HG03045 (cell line): Measurements from ENCODE around the gene TES.
"Not testable (repeated sequence)": the region's sequence is repeated elsewhere in the genome, so short reads cannot be mapped to it uniquely, and the experiment has no call there.

Experiments
- ATAC-seq: cut with Tn5 transposase; IDR thresholded peaks from one replicate; pipeline ENCODE4 v1.9.1; 2021; ENCODE audit warnings: mild to moderate bottlenecking, moderate library complexity; ENCODE audit not compliant: unreplicated experiment

The TES gene

GRCh38 chr7:116210345-116211005 is at the start of gene TES:
TSS of gene TES (plus strand) at chr7:116210539. CDS start at chr7:116210708, 169 bp downstream.
- ATAC-seq = peak; percentile 93

GRCh38 chr7:116161728-116162127 is 48.6 kb upstream of the TES start:
- ATAC-seq = no peak

- no peak for ATAC-seq
These were observed 48.1 kb upstream of the TES start for GRCh38 chr7:116162254-116162653.

GRCh38 chr7:116162992-116163391 is 47.3 kb upstream of the TES start:
- ATAC-seq = no peak

DNA sequence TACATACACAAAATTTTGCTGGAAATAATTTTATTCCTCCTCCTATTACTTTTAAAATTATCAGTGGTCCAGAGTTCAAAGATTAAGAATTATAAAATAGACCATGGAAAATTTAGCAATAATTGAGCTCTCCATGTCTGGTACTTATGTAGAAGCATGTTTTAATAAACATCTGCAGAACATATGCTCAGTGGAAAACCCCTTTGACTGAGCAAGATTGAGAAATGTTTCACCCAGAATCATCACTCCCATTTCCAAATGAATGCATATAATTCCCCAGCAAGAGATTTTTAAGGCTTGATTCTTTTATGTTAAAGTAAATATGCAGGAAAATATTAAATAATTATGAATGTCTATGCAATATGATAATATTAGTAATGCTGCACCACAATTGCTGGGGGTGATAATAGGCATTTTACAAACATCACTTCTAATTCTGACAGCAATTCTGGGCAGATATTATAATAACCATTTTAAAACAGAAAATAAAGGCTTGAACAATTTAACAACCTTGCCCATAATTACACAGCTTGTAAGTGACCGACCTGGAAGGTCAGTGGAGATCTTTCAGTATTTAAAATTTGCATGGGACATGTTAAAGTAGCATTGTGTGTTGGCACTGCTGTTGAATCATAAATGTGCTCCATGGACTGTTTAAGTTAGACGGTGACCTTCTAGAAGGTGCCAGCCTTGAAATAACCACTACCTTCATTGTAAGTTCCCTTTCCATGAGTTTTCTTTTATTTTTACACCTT is 45.6 kb upstream of the TES start:
- no peak for ATAC-seq

DNA sequence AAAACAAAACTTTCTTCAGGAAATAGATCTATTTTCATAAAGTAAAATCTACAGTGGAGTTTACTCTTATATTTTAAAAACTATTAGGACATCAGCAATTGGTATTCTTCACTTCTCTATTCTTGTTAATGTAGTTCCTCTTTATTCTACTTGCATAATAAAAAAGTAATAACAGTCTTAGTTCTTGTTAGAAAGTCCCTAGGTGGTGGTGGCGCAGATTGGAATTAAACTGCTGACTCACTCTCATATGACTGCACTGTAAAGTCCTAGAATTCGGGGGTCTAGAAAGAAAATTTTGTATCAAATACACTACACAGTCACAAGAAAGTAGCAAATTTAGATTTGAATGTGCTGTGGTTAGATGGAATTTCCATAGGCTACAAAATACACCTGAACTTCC is 44.6 kb upstream of the TES start:
- no peak for ATAC-seq

DNA sequence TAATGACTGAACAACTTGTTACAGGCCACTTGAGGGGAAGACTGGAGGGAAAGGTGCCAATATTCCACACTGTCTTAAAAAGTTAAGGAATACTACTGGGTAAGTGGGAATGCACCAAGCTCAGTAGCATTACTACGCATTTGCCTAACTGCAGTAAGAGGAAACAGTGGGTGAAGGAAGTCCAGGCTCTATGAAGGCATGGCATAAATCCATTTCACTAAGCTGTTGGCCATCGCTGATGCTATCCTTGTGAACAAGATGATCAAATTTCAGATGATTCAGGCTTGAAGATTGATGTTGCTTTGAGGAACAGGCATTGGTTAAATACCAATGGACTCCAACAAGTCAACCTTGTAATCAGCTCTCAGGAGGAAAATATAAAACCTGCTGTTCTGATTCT is 44.2 kb upstream of the TES start:
- ATAC-seq = no peak

DNA sequence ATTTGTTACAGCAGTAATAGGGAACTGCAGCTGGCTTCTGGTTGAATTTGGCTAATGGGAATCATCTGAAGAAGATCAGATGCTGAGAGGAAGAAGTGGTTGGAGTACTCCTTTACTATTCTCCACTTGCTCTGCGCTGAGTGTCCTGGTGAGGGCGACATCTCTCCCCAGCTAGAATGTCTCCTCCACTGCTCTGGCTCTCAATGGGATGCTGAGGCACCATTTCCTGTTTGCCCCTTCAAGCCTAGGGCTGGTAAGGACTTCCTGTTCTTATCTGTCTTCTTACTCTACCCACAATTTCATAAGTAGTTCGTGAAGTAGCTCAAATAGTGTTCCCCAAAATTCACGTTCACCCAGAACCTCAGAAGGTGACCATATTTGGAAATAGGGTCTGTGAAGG is 43.2 kb upstream of the TES start:
- ATAC-seq = no peak

DNA sequence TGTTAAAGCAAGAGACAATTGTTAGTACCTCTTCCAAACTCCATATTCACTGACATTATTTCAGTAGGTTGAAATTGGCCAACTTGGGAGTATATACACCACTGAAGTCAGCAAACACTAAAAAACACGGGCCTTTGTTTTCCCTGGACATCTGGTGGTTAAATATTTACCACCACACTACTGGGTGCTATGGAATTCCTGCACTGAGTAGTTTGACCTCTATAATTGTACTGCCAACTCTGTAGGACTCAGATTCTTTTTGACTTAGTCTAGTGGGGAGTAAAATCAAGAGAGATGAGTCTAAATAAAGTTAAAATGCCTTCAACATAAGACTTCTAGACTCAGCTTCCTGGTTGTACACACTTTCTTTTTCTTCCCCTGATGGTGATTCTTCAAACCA is 41.3 kb upstream of the TES start:
- ATAC-seq = no peak

- ATAC-seq = no peak
These were observed 40.2 kb upstream of the TES start for GRCh38 chr7:116170180-116170579.

DNA sequence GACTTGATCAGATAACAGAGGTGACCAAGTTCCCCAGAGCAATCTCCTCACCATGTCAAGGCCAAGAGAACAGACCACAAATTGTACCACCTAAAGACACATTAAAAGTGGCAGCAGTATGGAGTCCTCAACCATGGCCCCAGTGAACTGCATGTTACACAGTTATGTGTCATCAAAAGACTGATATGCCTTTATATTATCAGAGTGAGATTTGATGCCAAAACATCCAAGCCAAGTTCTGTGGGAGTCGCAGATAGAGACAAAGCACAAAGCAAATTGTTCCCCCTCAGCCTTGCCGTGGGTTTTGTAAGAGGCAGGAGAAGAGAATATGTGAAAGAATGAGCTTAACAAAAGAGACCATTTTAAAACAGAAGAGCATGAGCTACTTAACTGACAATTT is 39.2 kb upstream of the TES start:
- no peak for ATAC-seq

DNA sequence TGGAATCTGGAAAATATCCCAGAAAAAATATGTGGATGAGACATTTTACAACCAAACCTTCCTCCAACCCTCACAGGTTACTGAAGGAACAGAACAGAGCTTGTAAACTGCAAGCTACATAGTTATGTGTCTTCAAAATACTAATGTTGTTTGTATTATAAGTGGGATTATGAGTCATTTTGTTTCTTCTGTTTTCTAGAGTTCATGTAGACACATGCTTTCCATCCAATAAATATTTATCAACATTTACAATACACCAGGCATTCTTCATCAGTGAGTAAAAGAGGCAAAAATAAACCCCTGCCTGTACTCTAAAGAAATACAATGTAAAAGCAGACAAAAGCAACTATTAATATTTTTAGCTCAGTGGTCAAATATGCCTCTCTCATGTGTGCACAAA is 38.0 kb upstream of the TES start:
- no peak for ATAC-seq

DNA sequence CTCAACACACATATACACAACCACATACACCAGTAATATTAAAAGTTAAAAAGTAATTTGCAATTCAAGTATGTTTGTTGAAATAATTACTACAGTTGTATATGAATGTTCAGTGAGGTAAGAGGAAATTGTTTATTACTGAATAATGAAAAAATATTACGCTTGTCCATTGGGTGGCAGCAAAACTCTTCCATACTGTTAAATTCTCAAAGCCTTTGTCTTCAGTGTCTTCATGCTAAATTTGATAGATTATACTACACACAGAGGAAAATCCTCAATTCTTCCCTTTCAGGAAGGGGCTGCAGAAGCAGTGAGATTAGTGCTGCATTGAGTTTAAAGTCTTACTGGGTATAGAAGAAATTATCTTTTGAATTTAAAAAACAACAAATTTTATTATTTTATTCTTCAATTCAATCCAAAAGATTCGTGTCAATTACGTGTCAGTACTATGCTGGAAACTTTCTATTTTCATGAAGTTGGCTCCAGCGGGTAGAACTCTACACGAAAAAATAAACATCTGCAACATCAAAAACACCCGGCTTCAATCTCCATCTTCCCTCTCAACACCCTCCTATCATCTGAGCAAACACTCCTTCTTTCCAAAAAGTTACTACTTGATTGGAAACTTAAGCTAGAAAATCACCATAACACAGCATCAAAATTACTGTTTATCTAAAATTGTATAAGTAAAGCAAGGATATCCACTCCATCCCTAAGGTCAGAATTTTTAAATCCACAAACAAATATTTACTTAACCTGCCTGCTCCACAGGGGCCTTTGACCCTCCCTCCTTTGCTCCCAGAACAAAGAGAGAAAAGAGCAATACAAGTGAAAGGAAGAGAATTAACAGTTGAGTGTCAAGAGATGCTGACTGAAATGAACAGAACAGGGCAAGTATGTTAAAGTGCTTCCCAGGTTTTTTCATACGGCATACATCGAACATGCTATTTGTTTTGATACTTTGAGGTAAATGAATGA is 37.0 kb upstream of the TES start:
- no peak for ATAC-seq

DNA sequence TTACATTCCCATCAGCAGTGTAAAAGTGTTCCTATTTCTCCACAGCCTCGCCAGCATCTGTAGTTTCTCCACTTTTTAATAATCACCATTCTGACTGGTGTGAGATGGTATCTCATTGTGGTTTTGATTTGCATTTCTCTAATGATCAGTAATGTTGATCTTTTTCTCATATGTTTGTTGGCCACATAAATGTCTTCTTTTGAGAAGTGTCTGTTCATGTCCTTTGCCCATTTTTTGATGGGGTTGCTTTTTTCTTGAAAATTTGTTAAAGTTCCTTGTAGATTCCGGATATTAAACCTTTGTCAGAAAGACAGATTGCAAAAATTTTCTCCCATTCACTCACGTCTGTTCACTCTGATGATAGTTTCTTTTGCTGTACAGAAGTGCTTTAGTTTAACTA is 35.2 kb upstream of the TES start:
- not testable (repeated sequence) for ATAC-seq

DNA sequence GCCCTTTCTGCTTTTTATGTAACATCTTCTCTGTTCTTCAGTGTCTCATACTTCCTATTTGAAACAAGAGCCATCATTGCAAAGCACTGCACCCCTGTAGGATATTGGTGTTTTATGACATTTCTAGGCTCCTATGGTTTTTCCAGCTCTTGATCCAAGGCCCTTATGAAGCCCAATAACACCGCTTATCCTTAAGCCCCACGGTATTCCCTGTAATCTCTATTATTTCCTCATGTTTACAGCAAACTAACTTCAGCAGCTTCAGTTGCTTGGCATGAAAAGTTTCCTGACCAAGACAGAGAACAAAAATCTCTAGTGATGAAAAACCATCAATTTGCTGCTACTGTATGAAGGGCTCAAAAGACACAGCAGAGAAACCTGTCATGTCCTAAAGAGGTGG is 34.1 kb upstream of the TES start:
- ATAC-seq = no peak

- ATAC-seq = no peak
These were observed 33.3 kb upstream of the TES start for GRCh38 chr7:116177009-116177408.

DNA sequence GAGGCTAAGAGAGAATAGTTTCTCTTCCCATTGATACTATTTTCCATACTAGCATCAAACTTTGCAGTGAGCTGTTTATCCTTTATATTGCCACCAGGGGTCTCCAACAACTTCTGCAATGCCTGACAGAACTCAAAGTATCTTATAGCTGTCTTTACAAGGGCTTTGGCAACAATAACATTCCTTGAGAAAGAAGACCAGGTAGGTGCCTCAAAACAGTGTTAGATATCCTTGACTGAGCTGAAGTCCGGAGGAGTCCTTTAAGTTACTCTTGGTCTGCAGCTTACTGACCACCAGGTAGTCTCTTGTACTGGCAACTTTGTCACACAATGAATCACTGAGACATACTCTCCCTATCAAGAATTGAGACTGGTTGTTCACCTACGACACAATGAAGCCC is 30.0 kb upstream of the TES start:
- ATAC-seq = peak; percentile 81

- ATAC-seq = no peak
These were observed 28.3 kb upstream of the TES start for GRCh38 chr7:116182023-116182422.

DNA sequence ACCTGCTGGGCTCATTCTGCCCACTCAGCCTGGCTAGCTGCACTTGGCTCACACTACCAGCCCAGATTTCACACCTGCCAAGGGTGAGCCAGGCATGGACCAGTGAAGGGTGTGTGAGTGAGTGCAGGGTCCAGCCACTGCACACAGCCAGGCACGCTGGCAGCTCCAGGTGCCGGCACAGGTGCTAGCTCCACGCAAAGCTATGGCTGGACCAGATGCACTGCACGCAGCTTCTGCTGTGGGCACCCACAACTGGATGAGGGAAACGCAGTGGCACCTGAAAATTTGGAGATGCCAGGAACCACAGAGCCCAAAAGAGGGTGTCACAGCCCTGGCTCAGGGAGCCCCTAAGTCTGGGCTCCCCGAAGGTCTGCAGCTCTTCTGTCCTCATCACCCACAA is 24.9 kb upstream of the TES start:
- ATAC-seq = no peak

GRCh38 chr7:116185956-116186355 is 24.4 kb upstream of the TES start:
- no peak for ATAC-seq

GRCh38 chr7:116187400-116187799 is 22.9 kb upstream of the TES start:
- ATAC-seq = no peak
